OCI-LY3 (cell line): ENCODE results near the gene PRM1.

Source experiments
- H2AFZ ChIP-seq: fragments of 200-600, 300-600 bp; shearing (Covaris generic); 2 replicates; pipeline ENCODE4 v1.6.0; 2014; ENCODE audit warnings: antibody characterized with exemption, low read depth, low read length
- H3K27ac ChIP-seq: fragments of 200-600, 300-600 bp; sonication (generic); 2 replicates; pipeline ENCODE4 v1.5.1; 2014; ENCODE audit warnings: mild to moderate bottlenecking, low read length, moderate library complexity, mixed read lengths
- H3K27me3 ChIP-seq: fragments of 200-600, 300-600 bp; sonication (generic); 2 replicates; pipeline ENCODE4 v1.6.1; 2014; ENCODE audit warnings: low read depth, low read length, mixed read lengths
- H3K36me3 ChIP-seq: fragments of 200-600, 300-600 bp; sonication (generic); replicated peaks from 2 replicates; pipeline ENCODE3; 2014; ENCODE audit warnings: low read depth, low read length, mixed read lengths
- H3K4me1 ChIP-seq: fragments of 300-600, 200-600 bp; sonication (generic); 2 replicates; pipeline ENCODE4 v1.6.1; 2014; ENCODE audit warnings: low read length, mixed read lengths
- H3K4me2 ChIP-seq: fragments of 200-600, 300-600 bp; sonication (generic); 2 replicates; pipeline ENCODE4 v1.6.1; 2014; ENCODE audit warnings: low read length, mixed read lengths
- H3K4me3 ChIP-seq: fragments of 300-600, 200-600 bp; sonication (generic); 2 replicates; pipeline ENCODE4 v1.5.1; 2014; ENCODE audit warnings: antibody characterized with exemption, mild to moderate bottlenecking, low read length, moderate library complexity
- H3K79me2 ChIP-seq: fragments of 300-600, 200-600 bp; shearing (Covaris generic); 2 replicates; pipeline ENCODE4 v1.6.1; 2014; ENCODE audit warnings: mild to moderate bottlenecking, low read length, mixed read lengths
- H3K9ac ChIP-seq: fragments of 300-600, 200-600 bp; shearing (Covaris generic); 2 replicates; pipeline ENCODE4 v1.6.0; 2014; ENCODE audit warnings: mild to moderate bottlenecking, low read length, moderate library complexity
- H3K9me3 ChIP-seq: fragments of 200-600, 300-600 bp; shearing (Covaris generic); 2 replicates; pipeline ENCODE4 v1.6.1; 2014; ENCODE audit warnings: low read length, mixed read lengths; ENCODE audit not compliant: insufficient read depth
- H4K20me1 ChIP-seq: fragments of 200-600, 300-600 bp; sonication (generic); 2 replicates; pipeline ENCODE4 v1.6.1; 2016; ENCODE audit warnings: low read length, mixed read lengths; ENCODE audit not compliant: insufficient read depth
- EZH2phosphoT487 ChIP-seq: fragments of 200-600 bp; shearing (Covaris generic); IDR thresholded peaks from 2 replicates; pipeline ENCODE4 v1.6.1; 2018; ENCODE audit warnings: antibody characterized with exemption, mixed run types, low read depth
- TF ChIP-seq, protein P1 (sequence below): fragments of 200-600, 300-600 bp; sonication (generic); IDR thresholded peaks from 2 replicates; pipeline ENCODE4 v1.5.1; 2014; ENCODE audit warnings: antibody characterized with exemption, low read length, low read depth

The PRM1 gene

DNA sequence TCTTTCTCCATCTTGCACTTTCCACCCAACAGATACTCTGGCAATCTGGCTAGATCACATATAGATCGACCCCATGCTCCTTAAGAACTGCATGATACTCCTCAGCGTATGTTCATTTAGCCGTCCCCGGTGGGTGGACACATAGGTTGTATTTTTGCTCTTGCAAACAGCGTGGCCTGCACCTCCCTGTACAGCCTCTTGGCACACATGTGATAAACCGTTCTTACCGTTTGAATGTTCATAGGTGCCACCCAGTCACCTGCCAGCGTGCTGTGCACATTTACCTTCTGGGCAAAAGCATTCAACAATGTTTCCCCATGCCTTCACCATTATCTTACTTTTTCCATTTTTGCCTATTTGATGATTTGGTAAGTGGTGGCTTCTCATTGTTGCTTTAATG lies 18.2 kb downstream of the PRM1 start:
- no peak overlapping the region for H3K27ac ChIP-seq
- H3K79me2 ChIP-seq: no peaks in the 10 kb centered on the region
- peaks cover 16% of the 10 kb centered on the region; the same call in 1 of the 2 replicates for H3K27me3 ChIP-seq
- no peak overlapping the region for H3K9ac ChIP-seq
- peaks cover 28% of the 10 kb centered on the region for H3K4me1 ChIP-seq
- H4K20me1 ChIP-seq: no peaks in the 10 kb centered on the region
- H2AFZ ChIP-seq: no peak overlapping the region
- H3K4me2 ChIP-seq: no peak overlapping the region
- TF ChIP-seq, protein P1, sequence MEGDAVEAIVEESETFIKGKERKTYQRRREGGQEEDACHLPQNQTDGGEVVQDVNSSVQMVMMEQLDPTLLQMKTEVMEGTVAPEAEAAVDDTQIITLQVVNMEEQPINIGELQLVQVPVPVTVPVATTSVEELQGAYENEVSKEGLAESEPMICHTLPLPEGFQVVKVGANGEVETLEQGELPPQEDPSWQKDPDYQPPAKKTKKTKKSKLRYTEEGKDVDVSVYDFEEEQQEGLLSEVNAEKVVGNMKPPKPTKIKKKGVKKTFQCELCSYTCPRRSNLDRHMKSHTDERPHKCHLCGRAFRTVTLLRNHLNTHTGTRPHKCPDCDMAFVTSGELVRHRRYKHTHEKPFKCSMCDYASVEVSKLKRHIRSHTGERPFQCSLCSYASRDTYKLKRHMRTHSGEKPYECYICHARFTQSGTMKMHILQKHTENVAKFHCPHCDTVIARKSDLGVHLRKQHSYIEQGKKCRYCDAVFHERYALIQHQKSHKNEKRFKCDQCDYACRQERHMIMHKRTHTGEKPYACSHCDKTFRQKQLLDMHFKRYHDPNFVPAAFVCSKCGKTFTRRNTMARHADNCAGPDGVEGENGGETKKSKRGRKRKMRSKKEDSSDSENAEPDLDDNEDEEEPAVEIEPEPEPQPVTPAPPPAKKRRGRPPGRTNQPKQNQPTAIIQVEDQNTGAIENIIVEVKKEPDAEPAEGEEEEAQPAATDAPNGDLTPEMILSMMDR: no peak
- TF ChIP-seq EZH2phosphoT487: no peak
- H3K9me3 ChIP-seq: no peaks in the 10 kb centered on the region
- H3K4me3 ChIP-seq: no peak overlapping the region
- H3K36me3 ChIP-seq: no peaks in the 10 kb centered on the region

DNA sequence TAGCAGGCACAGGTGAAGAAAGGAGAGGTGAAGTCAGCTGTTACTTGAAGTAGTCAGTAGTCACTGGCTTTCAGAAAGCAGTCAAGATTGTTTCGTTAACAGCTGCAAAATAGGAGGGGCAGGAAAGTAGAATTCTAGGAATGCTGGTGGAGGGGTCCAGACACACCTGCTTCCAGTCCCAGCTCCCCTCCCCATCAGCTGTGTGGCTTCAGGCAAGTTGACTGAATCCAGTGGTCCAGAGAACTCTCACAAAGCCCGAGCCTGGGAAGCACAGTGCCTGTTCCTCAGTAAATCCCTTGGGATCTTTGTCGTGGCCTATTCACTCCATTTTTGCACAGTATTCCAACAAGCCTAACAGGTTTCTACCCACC lies 20.5 kb downstream of the PRM1 start:
- TF ChIP-seq EZH2phosphoT487: no peak
- TF ChIP-seq, protein P1: no peak
- H2AFZ ChIP-seq: no peak overlapping the region
- no peak overlapping the region for H3K9ac ChIP-seq

DNA sequence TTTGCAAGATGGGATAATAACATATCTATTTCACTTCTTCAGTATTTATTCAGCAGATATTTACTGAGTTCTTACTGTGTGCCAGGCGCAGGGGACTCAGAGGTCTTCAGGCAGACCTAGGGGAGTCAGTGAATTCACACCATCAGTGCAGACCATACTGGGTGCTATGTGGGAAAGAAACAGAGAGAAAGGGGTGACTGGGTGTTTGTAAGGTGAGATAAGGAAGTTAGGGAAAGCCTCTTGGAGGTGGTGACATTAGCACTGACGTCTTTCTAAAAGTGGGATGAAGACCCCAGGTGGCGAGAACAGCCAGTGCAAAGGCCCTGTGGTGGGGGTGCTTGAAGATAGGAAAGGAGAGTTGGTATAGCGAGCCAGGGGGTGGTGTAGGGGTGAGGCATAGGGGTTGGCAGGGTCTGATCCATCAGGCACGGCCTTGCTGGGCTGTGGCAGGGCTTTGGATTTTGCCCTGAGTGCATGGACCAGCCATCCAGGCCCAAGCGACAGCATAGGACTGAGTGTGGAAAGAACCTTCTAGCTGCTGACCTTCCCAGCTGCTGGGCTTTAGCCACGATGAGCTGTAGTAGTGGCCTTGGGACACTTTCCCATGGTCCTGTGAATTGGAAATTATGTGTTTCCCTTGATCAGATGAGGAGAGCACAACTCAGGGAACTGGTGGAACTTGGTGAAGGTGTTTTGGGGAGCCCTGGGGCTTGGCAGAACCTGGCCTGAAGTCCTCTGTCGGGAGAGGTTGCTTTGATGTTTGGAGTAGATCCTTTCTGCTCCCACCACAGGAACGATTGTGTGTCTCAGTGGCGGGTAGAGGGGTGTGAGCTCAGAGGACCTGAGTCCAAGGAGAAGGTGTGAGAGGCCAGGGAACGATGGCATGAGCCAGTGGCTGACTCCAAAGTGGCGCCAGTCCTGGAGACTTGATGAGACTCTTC lies 21.2 kb downstream of the PRM1 start:
- Histone ChIP-seq H3K27me3 (peaks cover 13% of the 10 kb centered on the region; the same call in 1 of the 2 replicates), H3K4me2 (no peak overlapping the region), H3K9me3 (no peaks in the 10 kb centered on the region), H3K27ac (no peak overlapping the region), H3K9ac (no peak overlapping the region), H3K79me2 (peaks cover 9% of the 10 kb centered on the region), H3K36me3 (peaks cover 4% of the 10 kb centered on the region), H2AFZ (no peak overlapping the region), H4K20me1 (peaks cover 5% of the 10 kb centered on the region), H3K4me1 (peaks cover 41% of the 10 kb centered on the region), H3K4me3 (no peak overlapping the region)
- no peak for TF ChIP-seq EZH2phosphoT487
- TF ChIP-seq, protein P1: no peak

More for the DNA sequence above, 20.5 kb downstream of the PRM1 start:
- Histone ChIP-seq H3K27ac (no peak overlapping the region), H3K27me3 (peaks cover 13% of the 10 kb centered on the region; the same call in 1 of the 2 replicates), H3K4me2 (no peak overlapping the region), H3K79me2 (peaks cover 3% of the 10 kb centered on the region; the same call in 1 of the 2 replicates), H4K20me1 (no peaks in the 10 kb centered on the region), H3K36me3 (no peaks in the 10 kb centered on the region), H3K4me3 (no peak overlapping the region), H3K4me1 (peaks cover 39% of the 10 kb centered on the region), H3K9me3 (no peaks in the 10 kb centered on the region)
